ENCODE measurements around the gene SYK. TPM values are rescaled to one million over a fixed set of nuclear protein-coding genes. Genes with fewer than 3 reads are reported as not detected.

Gene SYK
- polyA plus RNA-seq, 1 of the 3 experiments (the other 2 are of a cell fraction): not detected

DNA sequence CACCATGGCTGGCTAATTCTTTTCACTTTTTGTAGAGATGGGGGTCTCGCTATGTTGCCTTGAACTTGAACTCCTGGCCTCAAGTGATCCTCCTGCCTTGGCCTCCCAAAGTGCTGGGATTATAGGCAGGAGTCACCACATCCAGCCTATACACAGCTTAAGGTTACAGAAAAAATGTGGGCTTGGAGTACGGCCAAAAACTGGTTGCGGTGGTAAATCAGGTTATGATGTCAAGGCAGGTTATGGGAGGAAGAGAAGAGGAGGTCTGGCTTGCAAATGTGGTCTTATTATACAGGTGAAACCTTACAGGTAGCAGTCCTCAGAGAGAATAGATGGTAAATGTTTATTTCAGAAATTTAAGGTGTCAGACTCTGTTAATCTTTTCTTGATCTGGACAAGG is 30.7 kb upstream of the SYK start (continued):
- TF ChIP-seq, protein P1, sequence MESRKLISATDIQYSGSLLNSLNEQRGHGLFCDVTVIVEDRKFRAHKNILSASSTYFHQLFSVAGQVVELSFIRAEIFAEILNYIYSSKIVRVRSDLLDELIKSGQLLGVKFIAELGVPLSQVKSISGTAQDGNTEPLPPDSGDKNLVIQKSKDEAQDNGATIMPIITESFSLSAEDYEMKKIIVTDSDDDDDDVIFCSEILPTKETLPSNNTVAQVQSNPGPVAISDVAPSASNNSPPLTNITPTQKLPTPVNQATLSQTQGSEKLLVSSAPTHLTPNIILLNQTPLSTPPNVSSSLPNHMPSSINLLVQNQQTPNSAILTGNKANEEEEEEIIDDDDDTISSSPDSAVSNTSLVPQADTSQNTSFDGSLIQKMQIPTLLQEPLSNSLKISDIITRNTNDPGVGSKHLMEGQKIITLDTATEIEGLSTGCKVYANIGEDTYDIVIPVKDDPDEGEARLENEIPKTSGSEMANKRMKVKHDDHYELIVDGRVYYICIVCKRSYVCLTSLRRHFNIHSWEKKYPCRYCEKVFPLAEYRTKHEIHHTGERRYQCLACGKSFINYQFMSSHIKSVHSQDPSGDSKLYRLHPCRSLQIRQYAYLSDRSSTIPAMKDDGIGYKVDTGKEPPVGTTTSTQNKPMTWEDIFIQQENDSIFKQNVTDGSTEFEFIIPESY (IDR thresholded peaks at IDR 0.05; ENCODE audit: borderline replicate concordance, low read depth): no peak
- TF ChIP-seq, protein P2, sequence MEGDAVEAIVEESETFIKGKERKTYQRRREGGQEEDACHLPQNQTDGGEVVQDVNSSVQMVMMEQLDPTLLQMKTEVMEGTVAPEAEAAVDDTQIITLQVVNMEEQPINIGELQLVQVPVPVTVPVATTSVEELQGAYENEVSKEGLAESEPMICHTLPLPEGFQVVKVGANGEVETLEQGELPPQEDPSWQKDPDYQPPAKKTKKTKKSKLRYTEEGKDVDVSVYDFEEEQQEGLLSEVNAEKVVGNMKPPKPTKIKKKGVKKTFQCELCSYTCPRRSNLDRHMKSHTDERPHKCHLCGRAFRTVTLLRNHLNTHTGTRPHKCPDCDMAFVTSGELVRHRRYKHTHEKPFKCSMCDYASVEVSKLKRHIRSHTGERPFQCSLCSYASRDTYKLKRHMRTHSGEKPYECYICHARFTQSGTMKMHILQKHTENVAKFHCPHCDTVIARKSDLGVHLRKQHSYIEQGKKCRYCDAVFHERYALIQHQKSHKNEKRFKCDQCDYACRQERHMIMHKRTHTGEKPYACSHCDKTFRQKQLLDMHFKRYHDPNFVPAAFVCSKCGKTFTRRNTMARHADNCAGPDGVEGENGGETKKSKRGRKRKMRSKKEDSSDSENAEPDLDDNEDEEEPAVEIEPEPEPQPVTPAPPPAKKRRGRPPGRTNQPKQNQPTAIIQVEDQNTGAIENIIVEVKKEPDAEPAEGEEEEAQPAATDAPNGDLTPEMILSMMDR (IDR thresholded peaks at IDR 0.05): no peak

DNA sequence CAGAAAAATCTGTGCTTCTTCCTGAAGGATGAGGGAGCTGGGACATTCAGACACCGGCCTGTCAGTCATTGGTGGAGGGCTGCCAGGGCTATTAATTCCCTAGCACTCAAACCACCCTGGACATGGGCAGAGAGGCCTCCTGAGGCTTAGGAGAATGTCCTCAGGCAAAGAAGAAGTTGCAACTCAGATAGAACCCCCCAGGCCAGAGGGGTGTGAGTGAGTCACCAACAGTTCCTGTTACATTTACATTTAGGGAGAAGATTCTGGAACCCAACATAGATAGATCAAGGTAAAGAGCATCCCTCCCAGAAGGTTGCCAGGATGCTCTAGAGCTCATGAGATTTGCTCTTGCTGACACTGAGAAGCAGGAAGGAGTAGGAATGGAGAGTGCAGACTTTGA is 29.2 kb upstream of the SYK start:
- H3K79me2 ChIP-seq (ENCODE audit: insufficient read depth): no peaks in the 10 kb centered on the region
- no peaks in the 10 kb centered on the region for H3K9me2 ChIP-seq
- no peak overlapping the region for H3K4me3 ChIP-seq (ENCODE audit: low read depth in 2 of 2, low read length in 1 of 2)
- H3K27ac ChIP-seq (ENCODE audit: low read depth in 2 of 2, low read length in 1 of 2): no peak overlapping the region
- H3F3A ChIP-seq (replicated peaks; ENCODE audit: insufficient read depth): no peaks in the 10 kb centered on the region
- no peak overlapping the region for H2AFZ ChIP-seq (ENCODE audit: low read depth)
- no peaks in the 10 kb centered on the region for H3K36me3 ChIP-seq (replicated peaks in 1 of 2; ENCODE audit: control insufficient read depth in 1 of 2, insufficient read depth in 2 of 2, low read length in 1 of 2)
- ChIA-PET POLR2A (interaction anchor here (0.5 kb wide), 1 partner anchor 197 kb away, joined by 4 read pairs; no protein-coding TSS in a partner anchor), CTCF (interaction anchor here (0.8 to 1.7 kb wide), 6 partner anchors 16 to 1174 kb away, joined by 3 to 5 read pairs (median 4); no protein-coding TSS in a partner anchor)
- no peak for DNase-seq
- H3K4me2 ChIP-seq: no peak overlapping the region
- H3K9me3 ChIP-seq: peaks cover 3% of the 10 kb centered on the region; the same call in 1 of the 2 replicates
- 43% methylated on average over 1 of the region's 1 CpG for WGBS (ENCODE audit: low lambda C conversion rate)
- TF ChIP-seq, protein P3, sequence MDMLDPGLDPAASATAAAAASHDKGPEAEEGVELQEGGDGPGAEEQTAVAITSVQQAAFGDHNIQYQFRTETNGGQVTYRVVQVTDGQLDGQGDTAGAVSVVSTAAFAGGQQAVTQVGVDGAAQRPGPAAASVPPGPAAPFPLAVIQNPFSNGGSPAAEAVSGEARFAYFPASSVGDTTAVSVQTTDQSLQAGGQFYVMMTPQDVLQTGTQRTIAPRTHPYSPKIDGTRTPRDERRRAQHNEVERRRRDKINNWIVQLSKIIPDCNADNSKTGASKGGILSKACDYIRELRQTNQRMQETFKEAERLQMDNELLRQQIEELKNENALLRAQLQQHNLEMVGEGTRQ (IDR thresholded peaks at IDR 0.05; ENCODE audit: borderline replicate concordance, low read depth, low read length): no peak
- TF ChIP-seq, protein P4, sequence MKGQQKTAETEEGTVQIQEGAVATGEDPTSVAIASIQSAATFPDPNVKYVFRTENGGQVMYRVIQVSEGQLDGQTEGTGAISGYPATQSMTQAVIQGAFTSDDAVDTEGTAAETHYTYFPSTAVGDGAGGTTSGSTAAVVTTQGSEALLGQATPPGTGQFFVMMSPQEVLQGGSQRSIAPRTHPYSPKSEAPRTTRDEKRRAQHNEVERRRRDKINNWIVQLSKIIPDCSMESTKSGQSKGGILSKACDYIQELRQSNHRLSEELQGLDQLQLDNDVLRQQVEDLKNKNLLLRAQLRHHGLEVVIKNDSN (IDR thresholded peaks at IDR 0.05; ENCODE audit: borderline replicate concordance, low read depth): no peak
- TF ChIP-seq YY1 (IDR thresholded peaks at IDR 0.05; ENCODE audit: low read depth) (no peak), RCOR1 (IDR thresholded peaks at IDR 0.05; ENCODE audit: low read length) (no peak), NFIC (IDR thresholded peaks at IDR 0.05; ENCODE audit: borderline replicate concordance) (no peak), EP300 (IDR thresholded peaks at IDR 0.05; ENCODE audit: borderline replicate concordance in 1 of 2, low read depth in 1 of 2, low read length in 1 of 2) (no peak), TEAD4 (IDR thresholded peaks at IDR 0.05; ENCODE audit: borderline replicate concordance, insufficient read depth) (no peak), FOXM1 (IDR thresholded peaks at IDR 0.05; ENCODE audit: low read depth) (no peak), RAD21 (IDR thresholded peaks at IDR 0.05; ENCODE audit: low read length) (no peak), ELF1 (IDR thresholded peaks at IDR 0.05) (no peak), NRF1 (IDR thresholded peaks at IDR 0.05; ENCODE audit: low read depth, low read length) (no peak), MEF2A (IDR thresholded peaks at IDR 0.05; ENCODE audit: borderline replicate concordance, low read depth) (no peak), FOSL2 (IDR thresholded peaks at IDR 0.05; ENCODE audit: borderline replicate concordance, low read depth) (no peak), SMC3 (IDR thresholded peaks at IDR 0.05; ENCODE audit: low read depth, low read length) (no peak), RFX5 (IDR thresholded peaks at IDR 0.05; ENCODE audit: low read length) (no peak), JUND (IDR thresholded peaks at IDR 0.05) (no peak), TCF12 (IDR thresholded peaks at IDR 0.05) (no peak)
- TF ChIP-seq, protein P5, sequence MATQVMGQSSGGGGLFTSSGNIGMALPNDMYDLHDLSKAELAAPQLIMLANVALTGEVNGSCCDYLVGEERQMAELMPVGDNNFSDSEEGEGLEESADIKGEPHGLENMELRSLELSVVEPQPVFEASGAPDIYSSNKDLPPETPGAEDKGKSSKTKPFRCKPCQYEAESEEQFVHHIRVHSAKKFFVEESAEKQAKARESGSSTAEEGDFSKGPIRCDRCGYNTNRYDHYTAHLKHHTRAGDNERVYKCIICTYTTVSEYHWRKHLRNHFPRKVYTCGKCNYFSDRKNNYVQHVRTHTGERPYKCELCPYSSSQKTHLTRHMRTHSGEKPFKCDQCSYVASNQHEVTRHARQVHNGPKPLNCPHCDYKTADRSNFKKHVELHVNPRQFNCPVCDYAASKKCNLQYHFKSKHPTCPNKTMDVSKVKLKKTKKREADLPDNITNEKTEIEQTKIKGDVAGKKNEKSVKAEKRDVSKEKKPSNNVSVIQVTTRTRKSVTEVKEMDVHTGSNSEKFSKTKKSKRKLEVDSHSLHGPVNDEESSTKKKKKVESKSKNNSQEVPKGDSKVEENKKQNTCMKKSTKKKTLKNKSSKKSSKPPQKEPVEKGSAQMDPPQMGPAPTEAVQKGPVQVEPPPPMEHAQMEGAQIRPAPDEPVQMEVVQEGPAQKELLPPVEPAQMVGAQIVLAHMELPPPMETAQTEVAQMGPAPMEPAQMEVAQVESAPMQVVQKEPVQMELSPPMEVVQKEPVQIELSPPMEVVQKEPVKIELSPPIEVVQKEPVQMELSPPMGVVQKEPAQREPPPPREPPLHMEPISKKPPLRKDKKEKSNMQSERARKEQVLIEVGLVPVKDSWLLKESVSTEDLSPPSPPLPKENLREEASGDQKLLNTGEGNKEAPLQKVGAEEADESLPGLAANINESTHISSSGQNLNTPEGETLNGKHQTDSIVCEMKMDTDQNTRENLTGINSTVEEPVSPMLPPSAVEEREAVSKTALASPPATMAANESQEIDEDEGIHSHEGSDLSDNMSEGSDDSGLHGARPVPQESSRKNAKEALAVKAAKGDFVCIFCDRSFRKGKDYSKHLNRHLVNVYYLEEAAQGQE (IDR thresholded peaks at IDR 0.05; ENCODE audit: low read depth, low read length): no peak
- TF ChIP-seq, protein P1 (IDR thresholded peaks at IDR 0.05; ENCODE audit: borderline replicate concordance, low read depth): no peak
- no peaks in the 10 kb centered on the region for H4K20me1 ChIP-seq (ENCODE audit: insufficient read depth)
- H3K9ac ChIP-seq: no peak overlapping the region
- no peaks in the 10 kb centered on the region for H3K27me3 ChIP-seq (ENCODE audit: insufficient read depth)
- H3K4me1 ChIP-seq (ENCODE audit: control insufficient read depth in 1 of 2, insufficient read depth in 2 of 2, low read depth in 1 of 2, low read length in 1 of 2): no peaks in the 10 kb centered on the region
